DMS79 treated with DMSO at 0.1 percent for 48 hours (cell line): Measurements from ENCODE around the gene CRYGD.
A peak's percentile ranks its signal among the peaks of the same experiment; 100 is the strongest.
"Not testable (repeated sequence)": the region's sequence is repeated elsewhere in the genome, so short reads cannot be mapped to it uniquely, and the experiment has no call there.

ENCODE experiments used
- DNase-seq: peaks from one replicate; lab custom pipeline; 2025; lab: John Stamatoyannopoulos, UW

Gene CRYGD

DNA sequence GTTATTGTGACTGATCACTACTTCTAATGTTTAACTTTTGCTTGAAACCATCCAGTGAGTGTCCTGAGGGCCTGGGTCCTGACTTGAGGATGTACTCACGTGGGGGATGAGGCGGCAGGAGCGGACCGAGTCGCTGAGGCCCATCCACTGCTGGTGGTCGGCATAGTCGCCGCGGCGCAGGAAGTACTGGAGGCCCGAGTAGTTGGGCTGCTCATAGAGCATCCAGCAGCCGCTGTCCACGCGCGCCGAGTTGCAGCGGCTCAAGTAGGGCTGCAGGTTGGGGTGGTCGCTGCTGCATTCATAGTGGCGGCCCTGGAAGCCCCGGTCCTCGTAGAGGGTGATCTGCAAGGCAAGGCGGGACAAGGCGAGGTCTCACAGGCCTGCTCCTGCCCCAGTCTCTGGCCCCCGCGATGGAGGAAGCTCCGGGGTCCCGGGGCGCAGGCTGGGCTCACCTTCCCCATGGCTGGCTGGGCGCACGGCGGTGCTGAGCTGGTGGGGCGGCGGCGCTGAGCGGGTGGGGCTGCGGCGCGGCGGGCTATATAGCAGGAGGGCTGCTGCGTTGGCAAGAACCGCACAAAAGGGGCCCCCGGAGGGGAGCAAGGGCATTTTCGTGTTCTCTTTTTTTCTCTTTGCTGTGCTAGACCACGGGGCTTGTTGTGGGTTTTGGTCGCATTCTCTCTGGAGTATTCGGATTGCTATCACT is at the start of gene CRYGD:
CRYGD (minus strand) TSS at position 512 of the 703 bp plus-strand sequence; CDS start at position 461, 51 bp downstream.
- DNase-seq: not testable (repeated sequence)

DNA sequence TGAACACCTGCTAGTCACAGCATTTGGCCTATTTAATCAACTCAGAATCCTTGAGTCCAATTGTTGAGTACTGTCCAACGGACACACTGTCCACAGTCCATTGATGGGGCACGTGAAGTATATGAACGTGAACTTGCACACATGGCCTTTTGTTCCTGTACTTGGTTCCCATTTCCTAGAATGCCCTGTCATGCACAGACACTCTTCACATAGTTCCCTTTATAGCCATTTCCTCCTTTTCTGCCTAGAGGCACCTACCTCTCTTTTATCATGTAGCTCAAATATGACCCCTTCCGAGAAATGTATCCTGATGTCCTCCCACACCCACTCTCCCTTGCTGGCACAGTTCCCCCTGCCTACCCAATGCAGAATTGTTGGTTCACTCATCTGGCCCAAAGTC is 47.8 kb upstream of the CRYGD start:
- no peak for DNase-seq

DNA sequence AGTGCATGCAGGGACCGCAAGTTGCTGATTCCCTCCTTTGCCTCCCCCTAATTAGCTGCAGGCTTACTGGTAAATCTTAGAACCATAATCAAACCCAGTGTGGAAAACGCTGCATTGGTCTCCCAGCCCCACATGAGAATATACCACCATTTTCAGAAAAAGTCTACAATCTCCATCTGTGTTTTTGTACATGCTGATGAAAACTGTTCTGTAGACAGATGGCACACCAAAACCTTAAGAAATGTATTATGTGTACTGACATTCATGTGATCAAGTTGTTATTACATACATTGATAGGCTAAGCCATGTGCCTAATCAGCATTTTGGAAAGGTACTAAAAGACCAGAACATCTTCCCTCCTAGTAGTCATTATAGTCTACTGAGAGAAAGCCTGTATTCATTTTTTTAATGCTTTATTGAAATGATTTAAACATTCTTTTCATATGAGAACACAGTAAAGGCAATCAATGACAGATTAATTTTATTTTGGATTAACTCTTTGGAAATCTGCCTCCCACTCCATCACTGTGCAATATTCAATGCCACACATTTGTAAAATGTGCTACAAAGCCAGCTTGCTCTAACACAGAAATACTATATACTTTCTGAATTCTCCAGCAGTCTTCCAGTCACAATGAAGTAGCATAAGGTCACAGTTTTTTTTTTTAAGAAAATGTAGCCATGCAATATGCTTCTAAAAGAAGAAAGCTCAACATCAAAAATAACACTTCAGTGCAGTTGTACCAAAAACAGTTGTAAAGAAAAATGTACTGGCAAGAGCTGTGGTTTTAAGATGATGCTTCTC is 40.8 kb upstream of the CRYGD start:
- DNase-seq: no peak

DNA sequence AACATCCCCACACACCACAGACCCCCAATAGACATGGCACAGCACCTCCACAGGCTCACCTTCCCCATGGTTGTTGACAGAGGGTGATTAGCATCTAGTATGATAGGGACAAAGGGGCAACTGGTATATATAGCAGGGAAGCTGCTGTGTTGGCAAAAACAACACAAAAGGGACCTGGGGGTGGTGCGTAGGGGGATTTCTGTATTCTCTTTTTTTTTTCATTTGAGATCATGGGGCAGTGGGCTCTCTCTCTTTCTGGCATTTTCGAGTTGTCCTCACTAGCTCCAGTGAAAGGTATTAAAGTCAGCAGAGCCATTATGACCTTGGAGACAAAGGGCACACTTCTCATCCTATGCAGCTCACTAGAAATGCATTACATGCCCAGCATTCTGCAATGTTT is 39.2 kb upstream of the CRYGD start, which contains the start of gene CRYGA:
CRYGA (minus strand) TSS at position 101 of the 400 bp plus-strand sequence; CDS start at position 68, 33 bp downstream.
- DNase-seq: no peak

DNA sequence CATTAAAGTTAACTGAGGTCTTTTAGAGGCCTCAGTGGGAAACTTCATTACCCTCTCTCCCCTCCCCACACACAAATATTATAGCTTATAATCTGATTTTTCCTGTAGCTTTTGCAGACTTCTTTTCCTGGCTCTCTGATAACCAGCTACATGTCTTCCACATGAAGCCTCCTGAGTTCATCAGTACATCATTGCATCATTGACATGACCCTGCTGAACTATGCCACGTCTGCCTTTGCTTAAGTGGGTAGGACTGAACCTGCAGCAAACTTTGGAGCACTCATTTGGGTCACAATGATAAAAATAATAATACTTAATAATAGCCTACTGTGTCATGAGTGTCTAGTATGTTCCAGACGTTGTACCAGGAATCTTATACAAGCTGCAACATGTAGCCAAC is 32.1 kb upstream of the CRYGD start:
- DNase-seq: no peak

DNA sequence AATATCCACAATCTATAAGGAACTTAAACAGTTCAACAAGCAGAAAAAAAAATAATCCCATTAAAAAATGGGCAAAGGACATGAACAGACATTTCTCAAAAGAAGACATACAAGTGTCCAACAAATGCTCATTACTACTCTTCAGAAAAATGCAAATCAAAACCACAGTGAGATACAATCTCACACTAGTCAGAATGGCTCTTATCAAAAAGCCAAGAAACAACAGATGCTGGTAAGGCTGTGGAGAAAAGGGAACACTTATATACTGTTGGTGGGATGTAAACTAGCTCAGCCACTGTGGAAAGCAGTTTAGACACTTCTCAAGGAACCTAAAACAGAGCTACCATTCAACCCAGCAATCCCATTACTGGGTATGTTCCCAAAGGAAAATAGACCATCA is 28.8 kb upstream of the CRYGD start:
- DNase-seq: no peak

DNA sequence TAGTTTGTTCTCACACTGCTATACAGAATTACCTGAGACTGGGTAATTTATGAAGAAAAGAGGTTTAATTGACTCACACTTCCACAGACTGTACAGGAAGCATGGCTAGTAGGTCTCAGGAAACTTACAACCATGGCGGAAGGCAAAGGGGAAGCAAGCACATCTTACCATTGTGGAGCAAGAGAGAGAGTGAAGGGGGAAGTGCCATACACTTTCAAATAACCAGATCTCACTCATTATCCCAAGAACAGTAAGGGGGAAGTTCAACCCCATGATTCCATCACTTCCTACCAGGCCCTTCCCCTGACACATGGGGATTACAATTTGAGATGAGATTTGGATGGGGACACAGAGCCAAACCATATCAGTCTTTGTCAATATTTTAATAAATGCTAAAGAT is 26.6 kb upstream of the CRYGD start:
- no peak for DNase-seq

DNA sequence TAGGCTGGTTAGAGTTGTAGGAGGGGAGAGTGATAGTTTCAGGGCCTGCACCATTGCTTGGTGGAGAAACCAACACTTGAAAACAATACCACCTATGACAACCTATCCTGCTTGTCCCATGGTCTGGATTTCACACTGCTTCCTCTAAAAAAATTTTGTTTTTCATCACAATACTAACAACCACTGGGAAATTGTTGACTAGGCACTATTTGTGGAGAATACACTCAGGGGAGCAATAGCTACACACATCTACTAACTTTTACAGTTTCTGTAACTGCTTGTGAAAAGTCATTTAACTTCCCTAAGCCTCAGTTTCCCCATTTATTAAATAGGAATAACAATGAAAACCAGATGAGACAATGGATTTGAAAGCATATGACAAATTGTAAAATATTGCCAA is 25.8 kb upstream of the CRYGD start:
- DNase-seq: no peak

DNA sequence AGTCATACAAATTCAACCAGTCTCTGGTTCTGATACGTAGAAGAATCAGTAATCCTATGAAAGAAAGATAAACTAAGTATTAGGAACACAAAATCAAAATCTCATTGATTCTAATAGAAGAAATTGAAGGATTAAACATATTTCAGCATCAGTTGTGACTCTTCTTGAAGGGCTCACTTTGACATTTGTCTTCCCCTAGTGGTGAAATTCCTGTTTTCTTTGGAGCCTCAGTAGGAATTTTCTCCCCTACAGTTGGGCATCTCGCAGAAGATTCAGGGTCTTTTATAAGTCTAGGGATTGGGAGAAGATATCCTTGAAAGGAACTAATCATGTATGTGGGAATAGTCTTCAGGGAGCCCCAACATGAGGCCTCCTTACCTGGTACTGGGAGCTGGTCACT is 24.5 kb upstream of the CRYGD start:
- no peak for DNase-seq

DNA sequence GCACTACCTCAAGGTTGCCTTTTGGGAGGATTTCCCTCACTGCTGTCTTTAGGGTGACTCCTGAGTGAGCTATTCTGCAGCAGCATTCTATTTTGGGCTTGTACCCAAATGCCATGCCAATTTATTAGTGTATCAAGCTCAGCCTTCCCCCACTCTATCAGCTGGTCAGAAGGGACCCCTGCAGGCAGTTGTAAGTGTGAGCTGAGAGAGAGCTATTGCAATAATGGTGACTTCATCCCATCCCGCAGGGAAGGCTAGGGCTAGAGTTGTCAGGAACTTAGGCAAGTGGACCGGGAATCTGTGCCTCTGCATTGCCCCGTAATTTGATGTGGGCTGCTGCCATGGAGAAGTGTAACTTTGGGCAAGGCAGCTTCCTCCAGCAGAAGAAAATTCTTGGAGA is 23.4 kb upstream of the CRYGD start:
- DNase-seq: no peak

DNA sequence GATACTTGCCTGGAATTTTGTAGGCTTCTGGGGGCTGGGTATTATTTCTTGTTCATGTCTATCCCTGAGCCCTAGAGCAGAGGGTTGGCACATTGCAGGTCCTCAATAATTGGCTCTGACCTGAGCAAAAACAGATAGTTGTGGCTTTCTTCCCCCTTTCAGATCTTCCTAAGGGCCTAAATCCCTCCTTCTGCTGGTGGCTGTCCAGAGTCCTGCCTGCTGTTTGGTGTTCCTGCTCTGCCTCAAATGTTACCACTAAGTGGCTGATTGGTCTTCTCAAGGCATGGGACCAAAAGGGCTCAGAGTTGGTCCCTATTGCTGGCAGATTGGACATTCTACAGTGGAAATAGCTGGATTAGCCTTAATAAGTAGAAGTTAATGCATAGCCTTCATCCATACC is 22.7 kb upstream of the CRYGD start:
- DNase-seq: no peak

DNA sequence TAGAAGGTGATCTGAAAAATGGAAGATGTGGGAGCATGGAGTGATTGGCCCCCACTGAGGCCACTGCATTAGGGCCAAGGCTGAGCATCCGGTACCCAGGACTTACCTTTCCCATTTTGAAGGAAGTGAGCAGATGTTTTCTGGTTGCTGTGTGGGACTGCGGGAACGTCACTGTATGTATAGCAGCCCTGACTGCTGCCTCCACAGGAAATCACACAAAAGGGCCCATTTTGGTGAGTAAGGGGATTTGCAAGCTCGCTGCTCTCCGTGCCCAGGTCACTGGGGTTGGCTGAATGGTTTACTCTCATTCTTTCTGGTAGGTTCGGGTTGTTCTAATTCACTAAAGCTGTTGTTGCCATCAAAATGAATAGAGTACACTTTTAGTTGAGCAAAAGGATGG is 21.7 kb upstream of the CRYGD start, which contains the start of gene CRYGB:
CRYGB (minus strand) TSS at position 153 of the 400 bp plus-strand sequence; CDS start at position 115, 38 bp downstream.
- DNase-seq: no peak

DNA sequence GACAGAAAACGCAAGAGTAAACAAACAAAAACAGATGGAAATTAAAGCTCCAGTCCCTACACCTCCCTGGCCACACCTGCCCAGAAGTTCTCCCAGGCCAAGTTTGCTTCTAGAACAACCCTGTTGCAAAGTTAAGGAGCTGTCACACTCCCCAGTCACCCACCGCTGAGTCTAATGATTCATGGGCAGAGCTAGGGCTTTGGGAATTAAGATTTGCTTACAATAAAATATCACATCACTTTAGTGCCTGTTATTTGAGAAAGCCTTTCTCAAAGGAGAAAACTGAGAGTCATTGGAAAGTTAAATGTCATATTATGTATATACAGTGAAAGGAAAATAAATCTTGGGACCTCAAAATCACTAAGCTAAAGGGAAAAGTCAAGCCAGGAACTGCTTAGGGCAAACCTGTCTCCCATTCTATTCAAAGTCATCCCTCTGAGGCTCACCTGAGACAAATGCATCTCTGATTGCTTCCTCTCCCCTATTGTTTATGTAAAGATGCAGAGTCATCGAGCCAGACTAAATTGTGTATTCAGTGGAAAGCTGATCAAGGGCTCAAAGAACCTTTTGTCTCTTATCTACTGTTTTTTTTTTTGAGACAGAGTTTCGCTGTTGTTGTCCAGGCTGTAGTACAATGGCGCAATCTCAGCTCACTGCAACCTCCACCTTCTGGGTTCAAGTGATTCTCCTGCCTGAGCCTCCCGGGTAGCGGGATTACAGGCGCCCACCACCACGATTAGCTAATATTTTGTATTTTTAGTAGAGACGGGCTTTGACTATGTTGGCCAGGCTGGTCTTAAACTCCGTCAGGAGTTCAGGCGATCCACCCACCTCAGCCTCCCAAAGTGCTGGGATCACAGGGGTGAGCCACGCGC is 18.8 kb upstream of the CRYGD start:
- DNase-seq: peak; percentile 35

DNA sequence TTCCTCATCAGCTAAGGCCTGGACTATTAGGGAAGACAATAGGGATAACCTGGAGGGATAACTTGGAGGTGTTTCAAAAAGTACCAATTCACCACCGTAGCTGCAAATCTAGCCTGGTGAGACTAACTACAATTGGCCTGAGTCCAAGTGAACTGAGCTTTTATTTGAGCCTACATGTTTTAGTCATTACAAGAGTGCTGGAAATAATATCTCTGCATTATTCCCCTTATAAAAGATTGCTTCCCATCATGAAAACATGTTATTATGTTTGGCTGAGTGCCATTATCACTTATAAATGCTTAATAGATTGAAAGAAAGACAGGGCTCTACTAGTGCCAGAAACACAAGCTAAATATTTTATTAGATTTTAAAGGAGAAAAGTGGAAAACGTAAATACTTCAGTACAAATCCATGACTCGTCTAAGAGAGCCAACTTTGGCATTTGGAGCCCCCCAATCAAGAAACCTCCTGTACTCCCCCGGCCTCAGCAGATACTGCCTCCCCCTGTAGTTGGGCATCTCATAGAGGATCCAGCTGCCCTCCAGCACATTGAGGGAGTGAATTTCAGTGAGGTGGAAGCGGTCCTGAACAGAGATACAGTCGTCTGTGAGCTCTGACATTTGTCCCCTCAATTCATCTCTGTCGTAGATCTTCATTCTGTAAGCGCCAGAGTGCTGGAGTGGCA is 18.1 kb upstream of the CRYGD start:
- DNase-seq: peak; percentile 74

DNA sequence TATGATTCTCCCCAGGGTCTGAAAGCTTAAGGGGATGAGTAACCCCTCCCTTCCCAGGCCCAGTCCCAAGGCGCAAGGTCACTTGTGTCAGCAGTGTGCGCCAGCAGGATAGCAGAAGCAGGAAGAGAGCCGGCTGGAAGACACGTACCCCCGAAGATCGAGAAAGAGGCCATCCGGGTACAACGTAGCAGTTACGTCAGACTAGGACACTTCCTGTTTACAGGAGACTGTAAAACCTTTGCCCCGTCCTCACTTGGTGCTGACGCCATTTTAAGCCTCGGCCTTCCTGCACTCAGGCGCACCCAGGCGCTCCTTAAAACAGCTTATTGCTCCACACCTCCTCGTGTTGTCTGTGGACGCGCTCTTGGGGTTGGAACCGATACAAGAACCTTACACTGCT is 15.1 kb upstream of the CRYGD start:
- no peak for DNase-seq

DNA sequence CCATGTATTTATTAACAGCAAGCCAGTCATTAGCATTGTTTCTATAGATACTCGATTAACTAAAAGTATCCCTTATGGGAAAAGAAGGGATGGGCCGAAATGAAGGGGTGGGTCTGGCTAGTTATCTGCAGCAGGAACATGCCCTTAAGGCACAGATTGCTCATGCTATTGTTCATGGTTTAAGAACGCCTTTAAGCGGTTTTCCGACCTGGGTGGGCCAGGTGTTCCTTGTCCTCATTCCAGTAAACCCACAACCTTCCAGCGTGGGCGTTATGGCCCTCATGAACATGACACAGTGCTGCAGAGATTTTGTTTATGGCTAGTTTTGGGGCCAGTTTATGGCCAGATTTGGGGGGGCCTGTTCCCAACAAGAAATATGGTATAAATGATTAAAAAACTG is 14.0 kb upstream of the CRYGD start:
- DNase-seq: not testable (repeated sequence)

DNA sequence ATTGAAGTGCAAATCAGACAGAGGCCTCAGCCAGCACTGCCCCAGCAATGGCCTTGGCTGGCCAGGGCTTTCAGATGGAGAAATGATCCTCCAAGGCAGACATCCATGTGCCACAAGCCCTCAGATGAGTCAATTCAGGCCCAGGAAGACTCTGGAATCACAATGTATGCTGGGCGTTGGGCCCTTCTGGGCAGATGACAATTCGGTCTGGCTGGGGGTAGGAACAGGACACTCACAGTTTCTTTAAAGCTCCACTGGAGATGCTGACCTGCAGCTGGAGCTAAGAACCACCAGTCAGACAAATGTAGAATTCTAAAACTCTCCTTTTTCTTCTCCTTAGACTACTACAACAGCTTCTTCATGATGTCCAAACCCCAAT is 12.4 kb upstream of the CRYGD start:
- no peak for DNase-seq

DNA sequence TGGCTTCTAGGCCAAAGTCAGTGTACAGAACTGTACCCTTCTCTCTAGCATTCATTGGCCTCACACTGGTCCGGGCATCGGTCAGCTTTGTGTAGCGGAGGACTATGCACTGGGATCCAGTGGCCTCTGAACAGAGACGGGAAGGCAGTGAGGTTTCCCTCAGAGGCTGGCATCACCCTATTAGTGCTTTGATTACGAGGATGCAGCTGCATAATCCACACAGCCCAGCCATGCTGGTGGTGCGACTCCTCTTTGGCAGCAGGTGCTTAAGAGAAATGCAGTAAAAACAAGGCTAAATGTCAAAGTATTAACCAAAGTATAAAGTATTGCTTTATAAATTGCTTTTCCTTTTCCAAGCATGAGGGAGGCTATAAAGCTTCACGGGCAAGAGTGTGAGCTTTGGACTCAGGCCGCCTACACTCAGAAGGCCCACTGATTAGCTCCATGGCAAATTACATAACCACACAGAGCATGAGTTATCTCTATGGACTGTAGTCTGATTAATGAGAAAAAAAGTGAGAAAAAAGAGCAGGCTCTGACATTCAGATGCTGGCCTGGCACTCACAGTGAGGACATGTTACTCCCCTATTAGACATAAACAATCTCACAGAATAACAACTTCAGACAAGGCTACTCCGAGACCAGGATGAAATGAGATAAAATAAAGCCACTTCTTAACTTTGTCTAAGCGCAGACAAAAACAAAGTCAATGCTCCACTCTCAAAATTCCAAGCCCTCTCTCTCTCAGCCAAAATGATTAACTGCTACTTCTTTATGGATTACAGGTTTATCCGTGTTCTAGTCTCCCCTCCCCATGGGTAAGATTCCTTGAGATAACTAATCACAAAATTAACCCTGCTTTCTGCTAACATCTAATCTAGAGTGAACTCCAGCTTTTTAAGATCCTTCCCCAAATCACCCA is 11.7 kb upstream of the CRYGD start:
- DNase-seq: no peak

DNA sequence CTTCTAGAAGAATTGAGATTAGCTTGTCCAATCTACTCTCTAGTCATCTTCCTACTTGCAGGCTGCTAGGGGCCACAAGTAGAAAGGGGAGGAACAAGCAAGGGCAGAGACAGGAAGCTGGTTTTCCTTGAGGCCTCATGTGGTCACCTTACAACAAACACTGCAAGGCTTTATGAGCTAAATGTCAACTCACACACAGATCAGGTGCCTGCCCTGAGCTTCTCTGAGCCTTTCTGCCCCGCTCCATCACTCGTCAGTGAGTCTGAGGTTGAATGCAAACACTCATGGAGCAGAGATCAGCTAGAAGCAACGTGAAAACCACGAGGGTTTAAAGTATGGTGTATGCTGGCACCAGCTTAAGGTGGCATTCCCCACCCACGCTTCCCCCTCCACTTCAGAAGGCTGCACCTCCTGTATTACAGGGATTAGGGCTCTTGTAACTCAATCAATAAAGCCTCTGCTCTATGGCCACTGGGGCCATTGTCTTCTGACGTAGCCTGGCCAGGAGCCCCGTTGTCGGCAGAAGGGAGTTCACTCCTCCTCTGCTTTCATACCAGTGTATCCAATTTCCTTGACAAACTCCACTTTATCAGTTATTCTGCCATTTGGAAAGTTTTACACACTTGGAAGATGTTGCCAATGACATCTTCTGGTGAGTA is 10.7 kb upstream of the CRYGD start:
- DNase-seq: no peak

DNA sequence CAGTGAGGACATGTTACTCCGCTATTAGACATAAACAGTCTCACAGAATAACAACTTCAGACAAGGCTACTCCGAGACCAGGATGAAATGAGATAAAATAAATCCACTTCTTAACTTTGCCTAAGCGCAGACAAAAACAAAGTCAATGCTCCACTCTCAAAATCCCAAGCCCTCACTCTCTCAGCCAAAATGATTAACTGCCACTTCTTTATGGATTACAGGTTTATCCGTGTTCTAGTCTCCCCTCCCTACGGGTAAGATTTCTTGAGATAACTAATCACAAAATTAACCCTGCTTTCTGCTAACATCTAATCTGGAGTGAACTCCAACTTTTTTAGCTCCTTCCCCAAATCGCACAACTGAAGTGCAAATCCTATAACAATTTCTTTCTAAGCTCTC is 6.4 kb upstream of the CRYGD start:
- DNase-seq: no peak
